Lung (tissue), 12 donors: ENCODE data around the gene ZNF503. TPM values are rescaled to one million over a fixed set of nuclear protein-coding genes. Genes with fewer than 3 reads are reported as not detected.

ENCODE experiments used
- ATAC-seq: fragments of 200-7000 bp; cut with Tn5 transposase; one replicate; pipeline ENCODE4 v1.9.1; 2020; ENCODE audit warnings: moderate number of reproducible peaks; ENCODE audit not compliant: insufficient read depth, low FRiP score
- DNase-seq, 3 donors: peaks; one replicate each; pipeline ENCODE4 v3.0.0-alpha.2; 2013 to 2017
- H3K27ac ChIP-seq, 2 donors: one replicate each; pipeline ENCODE4 v1.5.1; 2013; ENCODE audit warnings: mild to moderate bottlenecking in 2 of 2, moderate library complexity in 2 of 2, control low read depth in 1 of 2, inconsistent platforms in 1 of 2, low read depth in 1 of 2, low read length in 1 of 2
- H3K27me3 ChIP-seq, 3 donors: one replicate each; pipeline ENCODE4 v1.5.1; 2013; ENCODE audit warnings: low read length in 2 of 3; ENCODE audit not compliant: control insufficient read depth in 3 of 3, insufficient read depth in 3 of 3
- H3K36me3 ChIP-seq, 4 donors: one replicate each; pipeline ENCODE4 v1.5.1; 2013; ENCODE audit warnings: low read length in 4 of 4, mild to moderate bottlenecking in 1 of 4, moderate library complexity in 1 of 4; ENCODE audit not compliant: control insufficient read depth in 4 of 4, insufficient read depth in 4 of 4
- H3K4me1 ChIP-seq, 5 donors: one replicate each; pipeline ENCODE4 v1.5.1; 2013; ENCODE audit warnings: low read length in 5 of 5, mild to moderate bottlenecking in 2 of 5, moderate library complexity in 1 of 5; ENCODE audit not compliant: control insufficient read depth in 5 of 5, insufficient read depth in 5 of 5
- H3K4me3 ChIP-seq: one replicate; pipeline ENCODE4 v1.5.1; 2013; ENCODE audit warnings: mild to moderate bottlenecking, control low read depth, moderate library complexity
- H3K9ac ChIP-seq, 2 donors: one replicate each; pipeline ENCODE4 v1.5.1; 2013; ENCODE audit warnings: low read length in 2 of 2, control low read depth in 1 of 2; ENCODE audit not compliant: insufficient read depth in 1 of 2
- H3K9me3 ChIP-seq, 4 donors: one replicate each; pipeline ENCODE4 v1.5.1; 2013; ENCODE audit warnings: low read length in 3 of 4, mild to moderate bottlenecking in 1 of 4, moderate library complexity in 1 of 4; ENCODE audit not compliant: control insufficient read depth in 4 of 4, insufficient read depth in 3 of 4
- WGBS, 2 donors: extraction: QIAGEN DNeasy Blood & Tissue Kit; methylation state at CpG; one replicate each; pipeline ENCODE4 v1.1.7; 2013; 5-methylcytosine and 5-hydroxymethylcytosine counted together
- polyA plus RNA-seq, 2 donors: library from polyadenylated mRNA; stranded (reverse); fragments of 200-250 nt; gene quantifications; one replicate each; pipeline ENCODE4 v1.2.1, GENCODE V29; 2013
- total RNA-seq, 2 donors: library from RNA; depleted of rRNA in 1 of 2; stranded (reverse); fragments of >200 nt in 1 of 2; gene quantifications; one replicate each; pipeline ENCODE4 v1.2.1, GENCODE V29; 2014 to 2021
- TF ChIP-seq, protein P1 (sequence below): IDR thresholded peaks from 2 replicates; pipeline ENCODE4 v1.5.1; 2012; ENCODE audit warnings: mild to moderate bottlenecking; ENCODE audit errors: control extremely low read depth, extremely low read depth
- donor health status: control.
- donor health status: control.
- donor health status: Bipolar disorder and iron deficiency.
- donor health status: healthy.
- donor health status: DM: yes; HTN: yes; CAD: no.

ZNF503 gene
- total and polyA plus RNA-seq, 4 donors, result 11.7 to 37.8 (median 28.4) TPM

GRCh38 chr10:75398200-75398691, 3.3 kb downstream of the ZNF503 start:
- TF ChIP-seq, protein P1, sequence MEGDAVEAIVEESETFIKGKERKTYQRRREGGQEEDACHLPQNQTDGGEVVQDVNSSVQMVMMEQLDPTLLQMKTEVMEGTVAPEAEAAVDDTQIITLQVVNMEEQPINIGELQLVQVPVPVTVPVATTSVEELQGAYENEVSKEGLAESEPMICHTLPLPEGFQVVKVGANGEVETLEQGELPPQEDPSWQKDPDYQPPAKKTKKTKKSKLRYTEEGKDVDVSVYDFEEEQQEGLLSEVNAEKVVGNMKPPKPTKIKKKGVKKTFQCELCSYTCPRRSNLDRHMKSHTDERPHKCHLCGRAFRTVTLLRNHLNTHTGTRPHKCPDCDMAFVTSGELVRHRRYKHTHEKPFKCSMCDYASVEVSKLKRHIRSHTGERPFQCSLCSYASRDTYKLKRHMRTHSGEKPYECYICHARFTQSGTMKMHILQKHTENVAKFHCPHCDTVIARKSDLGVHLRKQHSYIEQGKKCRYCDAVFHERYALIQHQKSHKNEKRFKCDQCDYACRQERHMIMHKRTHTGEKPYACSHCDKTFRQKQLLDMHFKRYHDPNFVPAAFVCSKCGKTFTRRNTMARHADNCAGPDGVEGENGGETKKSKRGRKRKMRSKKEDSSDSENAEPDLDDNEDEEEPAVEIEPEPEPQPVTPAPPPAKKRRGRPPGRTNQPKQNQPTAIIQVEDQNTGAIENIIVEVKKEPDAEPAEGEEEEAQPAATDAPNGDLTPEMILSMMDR, result no peak
- Histone ChIP-seq H3K27me3 (no peaks in the 10 kb centered on the region), H3K4me1 (peaks cover 0 to 17% (median 3%) of the 10 kb centered on the region in 5 donors), H3K36me3 (peaks cover 0 to 49% (median 11%) of the 10 kb centered on the region in 4 donors), H3K9me3 (no peaks in the 10 kb centered on the region), H3K4me3 (peak overlapping the region; percentile 96), H3K9ac (peak overlapping the region; percentile 43 to 88), H3K27ac (peak overlapping the region in 1 of 2 donors; percentile 92)
- DNase-seq (peak in 2 of 3 donors; percentile 45 to 47), ATAC-seq (no peak)
- WGBS, 2 donors, result 25 to 60% methylated on average over 17 of the region's 17 CpGs

GRCh38 chr10:75397496-75398199, 3.9 kb downstream of the ZNF503 start:
- peak overlapping the region; percentile 46 for H3K4me3 ChIP-seq

GRCh38 chr10:75396631-75397495, 4.7 kb downstream of the ZNF503 start:
- Histone ChIP-seq H3K4me1 (peaks cover 0 to 17% (median 3%) of the 10 kb centered on the region in 5 donors), H3K27ac (peak overlapping the region; percentile 45 to 93), H3K4me3 (peak overlapping the region; percentile 60), H3K9ac (peak overlapping the region; percentile 19 to 88), H3K27me3 (no peaks in the 10 kb centered on the region), H3K36me3 (peaks cover 0 to 52% (median 12%) of the 10 kb centered on the region in 4 donors), H3K9me3 (no peaks in the 10 kb centered on the region)
- 12 to 24% methylated on average over 55 to 71 of the region's 71 CpGs for WGBS, 2 donors
- DNase-seq (peak; percentile 54 to 75 (median 63)), ATAC-seq (no peak)
- TF ChIP-seq, protein P1, result no peak

More at GRCh38 chr10:75397496-75398199, 3.9 kb downstream of the ZNF503 start:
- Histone ChIP-seq H3K4me1 (peaks cover 0 to 17% (median 3%) of the 10 kb centered on the region in 5 donors), H3K27me3 (no peaks in the 10 kb centered on the region), H3K36me3 (peaks cover 0 to 49% (median 11%) of the 10 kb centered on the region in 4 donors), H3K27ac (peak overlapping the region in 1 of 2 donors; percentile 93), H3K9ac (peak overlapping the region; percentile 43 to 88), H3K9me3 (no peaks in the 10 kb centered on the region)
- WGBS, 2 donors, result 39 to 71% methylated on average over 19 of the region's 19 CpGs
- TF ChIP-seq, protein P1, result no peak
- peak; percentile 45 to 61 (median 57) for DNase-seq
- ATAC-seq, result no peak
